Measurements from ENCODE around the gene COMMD1. TPM values are rescaled to one million over a fixed set of nuclear protein-coding genes. Genes with fewer than 3 reads are reported as not detected.

COMMD1 gene
- total RNA-seq, 2 donors from 2014 or later = 54.5 to 66.0 TPM

- H3K9me3 ChIP-seq = no peaks in the 10 kb centered on the region
- no peak overlapping the region for H3K4me3 ChIP-seq
- no peaks in the 10 kb centered on the region for H3K27me3 ChIP-seq
- no peak overlapping the region for H3K27ac ChIP-seq
- DNase-seq (ENCODE audit: low spot score) = no peak
- H3K4me1 ChIP-seq = peaks cover 0 to 9% of the 10 kb centered on the region in 2 donors
- no peaks in the 10 kb centered on the region for H3K36me3 ChIP-seq
- TF ChIP-seq, protein P1, sequence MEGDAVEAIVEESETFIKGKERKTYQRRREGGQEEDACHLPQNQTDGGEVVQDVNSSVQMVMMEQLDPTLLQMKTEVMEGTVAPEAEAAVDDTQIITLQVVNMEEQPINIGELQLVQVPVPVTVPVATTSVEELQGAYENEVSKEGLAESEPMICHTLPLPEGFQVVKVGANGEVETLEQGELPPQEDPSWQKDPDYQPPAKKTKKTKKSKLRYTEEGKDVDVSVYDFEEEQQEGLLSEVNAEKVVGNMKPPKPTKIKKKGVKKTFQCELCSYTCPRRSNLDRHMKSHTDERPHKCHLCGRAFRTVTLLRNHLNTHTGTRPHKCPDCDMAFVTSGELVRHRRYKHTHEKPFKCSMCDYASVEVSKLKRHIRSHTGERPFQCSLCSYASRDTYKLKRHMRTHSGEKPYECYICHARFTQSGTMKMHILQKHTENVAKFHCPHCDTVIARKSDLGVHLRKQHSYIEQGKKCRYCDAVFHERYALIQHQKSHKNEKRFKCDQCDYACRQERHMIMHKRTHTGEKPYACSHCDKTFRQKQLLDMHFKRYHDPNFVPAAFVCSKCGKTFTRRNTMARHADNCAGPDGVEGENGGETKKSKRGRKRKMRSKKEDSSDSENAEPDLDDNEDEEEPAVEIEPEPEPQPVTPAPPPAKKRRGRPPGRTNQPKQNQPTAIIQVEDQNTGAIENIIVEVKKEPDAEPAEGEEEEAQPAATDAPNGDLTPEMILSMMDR (IDR thresholded peaks at IDR 0.05) = no peak
Observed at GRCh38 chr2:62163106-62163831, 257.8 kb downstream of the COMMD1 start.

- H3K27ac ChIP-seq = no peak overlapping the region
- DNase-seq (ENCODE audit: low spot score) = no peak
- no peaks in the 10 kb centered on the region for H3K27me3 ChIP-seq
- H3K9me3 ChIP-seq = no peaks in the 10 kb centered on the region
- TF ChIP-seq, protein P1 (IDR thresholded peaks at IDR 0.05) = no peak
- H3K4me1 ChIP-seq = peaks cover 0 to 4% of the 10 kb centered on the region in 2 donors
- no peak overlapping the region for H3K4me3 ChIP-seq
- no peaks in the 10 kb centered on the region for H3K36me3 ChIP-seq
Observed at GRCh38 chr2:62163834-62164233, 258.4 kb downstream of the COMMD1 start.

DNA sequence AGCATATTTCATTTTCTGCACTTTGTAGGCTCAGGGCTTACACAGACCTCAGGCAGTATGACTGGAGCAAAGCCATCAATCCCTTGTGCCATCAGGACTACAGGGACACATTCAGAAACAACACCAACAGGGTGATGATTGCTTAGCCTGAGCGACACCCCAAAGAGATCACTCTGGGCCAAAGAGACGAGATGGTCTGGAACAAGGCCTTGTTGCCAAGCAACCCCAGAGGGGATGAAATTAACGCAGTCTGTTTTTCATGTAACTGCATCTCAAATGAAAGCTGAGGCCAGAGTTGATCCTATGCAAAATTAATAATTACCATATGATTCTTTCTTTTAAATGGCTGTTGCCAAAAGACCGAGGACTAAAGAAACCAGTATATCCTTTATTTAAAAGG, 270.3 kb downstream of the COMMD1 start:
- no peaks in the 10 kb centered on the region for H3K9me3 ChIP-seq
- H3K27me3 ChIP-seq = no peaks in the 10 kb centered on the region
- H3K27ac ChIP-seq = peak overlapping the region; percentile 39 to 70
- no peaks in the 10 kb centered on the region for H3K36me3 ChIP-seq
- DNase-seq (ENCODE audit: low spot score) = no peak
- H3K4me3 ChIP-seq = no peak overlapping the region
- peaks cover 0 to 30% of the 10 kb centered on the region in 2 donors for H3K4me1 ChIP-seq
- TF ChIP-seq, protein P1 (IDR thresholded peaks at IDR 0.05) = no peak

GRCh38 chr2:62176801-62177200, 271.3 kb downstream of the COMMD1 start:
- Histone ChIP-seq H3K4me3 (no peak overlapping the region), H3K36me3 (no peaks in the 10 kb centered on the region), H3K27me3 (no peaks in the 10 kb centered on the region), H3K27ac (peak overlapping the region; percentile 40 to 70), H3K9me3 (no peaks in the 10 kb centered on the region), H3K4me1 (peaks cover 0 to 30% of the 10 kb centered on the region in 2 donors)
- TF ChIP-seq, protein P1 (IDR thresholded peaks at IDR 0.05) = no peak
- no peak for DNase-seq (ENCODE audit: low spot score)

- no peak for DNase-seq (ENCODE audit: low spot score)
- TF ChIP-seq, protein P1 (IDR thresholded peaks at IDR 0.05) = no peak
- no peaks in the 10 kb centered on the region for H3K27me3 ChIP-seq
- H3K36me3 ChIP-seq = no peaks in the 10 kb centered on the region
- H3K4me1 ChIP-seq = peaks cover 0 to 30% of the 10 kb centered on the region in 2 donors
- peak overlapping the region; percentile 40 to 70 for H3K27ac ChIP-seq
- no peaks in the 10 kb centered on the region for H3K9me3 ChIP-seq
- H3K4me3 ChIP-seq = no peak overlapping the region
Observed at GRCh38 chr2:62177392-62178049, 272.0 kb downstream of the COMMD1 start.
